GM19372 (cell line): ENCODE results near the gene ZNF844.
"Not testable (repeated sequence)": the region's sequence is repeated elsewhere in the genome, so short reads cannot be mapped to it uniquely, and the experiment has no call there.

Experiments used
- ATAC-seq: cut with Tn5 transposase; IDR thresholded peaks from one replicate; pipeline ENCODE4 v1.9.1; 2021; ENCODE audit warnings: mild to moderate bottlenecking, low read depth, moderate library complexity; ENCODE audit not compliant: unreplicated experiment

ZNF844 gene

DNA sequence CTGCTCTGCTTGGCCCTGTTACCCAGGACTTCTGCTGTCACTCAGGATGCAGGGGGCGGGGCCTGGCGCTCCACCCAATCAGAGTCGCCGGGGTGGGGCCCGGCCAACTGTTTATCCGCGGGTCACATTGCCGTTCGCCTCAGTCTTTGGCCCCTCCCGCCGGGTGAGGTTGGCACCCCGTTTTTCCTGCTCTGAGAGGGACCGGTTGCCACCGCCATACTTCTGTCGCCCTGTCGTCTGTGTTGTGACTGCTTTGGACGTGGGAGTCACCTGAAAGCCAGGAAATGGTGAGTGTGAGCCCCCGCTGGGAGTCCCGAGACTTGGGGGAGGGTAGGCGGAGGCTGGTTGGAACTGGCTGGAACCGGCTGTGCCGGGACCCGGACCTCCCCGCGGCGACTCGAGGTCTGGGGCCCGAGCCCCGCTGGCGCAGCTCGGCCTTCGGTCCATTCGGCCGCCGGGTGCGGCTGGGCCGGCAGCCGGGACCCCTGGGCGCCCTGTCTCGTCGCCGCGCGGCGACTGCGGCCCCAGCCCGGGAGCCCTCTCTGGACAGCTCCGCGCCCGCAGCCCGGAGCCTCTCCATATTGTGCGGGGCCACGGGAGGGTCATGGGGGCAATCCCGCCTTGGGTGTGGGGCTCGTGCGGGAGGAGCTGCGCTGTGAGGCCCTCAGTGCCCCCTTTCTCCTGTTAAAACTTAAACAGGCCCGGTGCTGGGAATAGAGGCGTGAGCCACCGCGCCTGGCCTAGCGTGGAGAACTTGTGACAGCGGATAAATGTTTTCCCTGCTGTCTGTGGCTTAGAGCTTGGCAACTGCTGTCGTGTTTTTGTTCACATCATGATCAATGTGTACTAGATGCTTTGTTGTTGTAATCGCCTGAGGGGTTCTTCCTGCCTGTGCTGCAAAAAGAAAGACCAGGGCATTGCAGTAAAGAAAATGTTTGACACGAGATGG, at the start of gene ZNF844:
Gene ZNF844, plus strand, starts transcription at position 142 of the 949 bp plus-strand sequence. Its CDS starts 143 bp downstream, at position 285.
- ATAC-seq: no peak

DNA sequence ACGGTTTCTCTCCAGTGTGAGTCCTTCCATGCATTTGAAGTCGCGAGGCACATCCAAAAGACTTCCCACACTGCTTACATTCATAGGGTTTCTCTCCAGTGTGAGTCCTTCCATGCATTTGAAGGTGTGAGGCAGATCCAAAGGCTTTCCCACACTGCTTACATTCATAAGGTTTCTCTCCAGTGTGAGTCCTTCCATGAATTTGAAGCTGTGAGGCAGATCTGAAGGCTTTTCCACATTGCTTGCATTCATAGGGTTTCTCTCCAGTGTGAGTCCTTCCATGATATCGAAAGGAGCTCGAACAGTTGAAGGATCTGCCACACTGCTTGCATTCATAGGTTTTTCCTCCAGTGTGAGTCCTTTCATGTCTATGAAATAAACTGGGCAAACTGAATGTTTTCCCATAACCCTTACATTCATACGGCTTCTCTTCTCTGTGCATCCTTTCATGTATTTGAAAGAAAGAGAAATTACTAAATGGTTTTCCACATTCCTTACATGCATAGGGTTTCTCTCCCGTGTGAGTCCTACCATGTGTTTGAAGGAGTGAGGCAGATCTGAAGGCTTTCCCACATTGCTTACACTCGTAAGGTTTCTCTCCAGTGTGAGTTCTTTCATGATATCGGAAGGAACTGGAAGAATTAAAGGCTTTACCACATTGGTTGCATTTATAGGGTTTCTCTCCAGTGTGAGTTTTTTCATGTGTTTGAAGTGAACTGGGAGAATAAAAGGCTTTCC, 49.3 kb upstream of the ZNF844 start:
- no peak for ATAC-seq

DNA sequence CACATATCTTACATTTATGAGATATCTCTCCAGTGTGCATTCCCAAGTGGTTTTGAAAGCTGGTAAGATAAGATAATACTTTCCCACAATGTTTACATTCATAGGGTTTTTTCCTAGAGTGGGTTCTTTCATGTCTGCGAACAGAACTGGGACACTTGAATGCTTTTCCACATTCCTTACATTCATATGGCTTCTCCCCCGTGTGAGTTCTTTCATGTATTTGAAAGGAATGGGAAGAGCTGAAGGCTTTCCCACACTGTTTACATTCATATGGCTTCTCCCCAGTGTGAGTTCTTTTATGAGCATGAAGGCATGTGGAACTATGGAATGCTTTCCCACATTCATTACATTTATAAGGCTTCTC, 48.8 kb upstream of the ZNF844 start:
- ATAC-seq: no peak

DNA sequence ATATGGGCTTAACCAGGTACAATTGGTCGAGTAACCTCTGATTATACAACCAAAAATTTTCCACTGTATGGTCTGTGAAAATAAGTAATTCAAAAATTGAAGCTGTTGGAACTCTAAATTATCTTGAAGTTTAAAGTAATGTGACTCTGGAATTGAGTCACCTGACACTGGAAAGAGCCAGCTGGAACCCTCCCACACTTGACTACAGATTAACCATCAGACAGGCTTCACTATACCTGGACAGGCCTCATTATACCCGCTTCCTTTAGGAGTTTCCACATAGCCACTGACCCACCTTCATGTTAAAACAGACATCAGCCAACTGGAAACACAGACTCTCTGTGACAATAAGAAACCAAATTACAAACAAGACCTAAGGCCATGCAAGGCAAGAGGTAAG, 30.3 kb upstream of the ZNF844 start:
- no peak for ATAC-seq

DNA sequence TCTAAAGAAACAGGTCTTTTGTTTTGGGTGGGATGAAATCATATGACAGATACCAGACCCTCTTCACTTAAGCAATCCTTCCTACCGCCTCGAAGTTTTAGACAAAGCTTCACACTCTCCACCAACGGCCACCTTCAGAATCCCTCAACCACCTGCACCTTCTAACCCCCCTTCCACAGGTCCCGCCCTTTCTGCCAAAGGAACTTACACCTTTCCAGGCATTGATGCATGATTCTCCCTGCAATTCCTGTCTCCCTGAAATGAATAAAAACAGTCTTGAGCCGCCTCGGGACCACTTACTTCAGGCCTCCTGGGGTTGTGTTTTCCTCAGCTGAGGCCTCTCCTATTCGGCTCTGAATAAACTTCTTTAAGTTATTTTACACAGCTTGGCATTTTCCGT, 29.9 kb upstream of the ZNF844 start:
- ATAC-seq: no peak

GRCh38 chr19:12035220-12036172, 29.0 kb upstream of the ZNF844 start, which contains the start of gene ZNF433:
TSS of gene ZNF433 (minus strand) at chr19:12035679. CDS start at chr19:12035539, 140 bp downstream.
- peak; percentile 80 for ATAC-seq

DNA sequence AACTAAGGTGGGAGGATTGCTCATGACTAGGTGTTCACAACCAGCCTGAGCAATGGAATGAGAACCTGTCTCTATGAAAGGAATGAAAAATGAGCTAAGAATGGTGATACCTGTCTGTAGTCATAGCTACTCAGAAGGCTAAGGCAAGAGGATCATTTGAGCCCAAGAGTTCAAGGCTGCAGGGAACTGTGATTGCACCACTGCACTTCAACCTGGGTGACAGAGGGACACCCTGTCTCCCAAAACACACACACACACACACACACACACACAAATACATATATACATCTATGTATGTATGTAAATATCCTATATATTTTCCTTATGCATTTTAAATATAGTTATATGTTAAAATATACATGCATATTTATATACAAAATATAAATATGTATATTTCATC, 21.6 kb upstream of the ZNF844 start:
- ATAC-seq: no peak

- no peak for ATAC-seq
Measured at GRCh38 chr19:12043752-12044422, 20.6 kb upstream of the ZNF844 start.

DNA sequence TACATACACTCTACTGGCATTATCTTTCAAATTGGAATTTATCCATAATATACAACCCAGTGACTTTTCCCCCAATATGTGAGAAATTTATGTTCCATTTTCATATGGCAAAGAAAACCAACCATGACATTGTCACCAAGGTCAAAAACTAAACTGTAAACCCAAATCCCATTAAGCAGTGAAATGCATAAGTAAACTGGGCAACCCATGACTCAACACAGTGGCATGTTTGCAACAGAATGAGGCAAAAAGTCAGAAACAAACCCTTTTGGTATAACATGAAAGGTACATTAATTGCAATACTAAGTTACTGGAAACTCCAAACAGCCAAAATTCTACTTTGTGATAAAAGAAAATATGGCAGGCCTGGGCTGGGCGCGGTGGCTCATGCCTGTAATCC, 16.7 kb upstream of the ZNF844 start:
- no peak for ATAC-seq

DNA sequence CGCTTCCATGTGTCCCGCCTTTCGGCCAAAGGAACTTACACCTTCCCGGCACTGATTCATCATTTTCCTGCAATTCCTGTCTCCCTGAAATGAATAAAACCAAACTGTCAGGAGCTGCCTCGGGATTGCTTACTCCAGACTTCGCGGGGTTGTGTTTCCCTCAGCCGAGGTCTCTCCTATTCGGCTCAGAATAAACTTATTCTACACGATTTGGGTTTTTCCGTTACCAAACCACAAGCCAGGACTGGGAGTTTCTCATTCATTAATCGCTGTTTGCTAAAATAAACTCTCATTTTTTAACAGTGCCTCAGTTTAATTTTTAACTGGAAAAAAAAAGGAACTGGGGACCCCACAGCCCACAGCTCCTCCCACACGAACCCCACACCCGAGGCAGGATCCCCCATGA, 12.4 kb upstream of the ZNF844 start:
- ATAC-seq: no peak

DNA sequence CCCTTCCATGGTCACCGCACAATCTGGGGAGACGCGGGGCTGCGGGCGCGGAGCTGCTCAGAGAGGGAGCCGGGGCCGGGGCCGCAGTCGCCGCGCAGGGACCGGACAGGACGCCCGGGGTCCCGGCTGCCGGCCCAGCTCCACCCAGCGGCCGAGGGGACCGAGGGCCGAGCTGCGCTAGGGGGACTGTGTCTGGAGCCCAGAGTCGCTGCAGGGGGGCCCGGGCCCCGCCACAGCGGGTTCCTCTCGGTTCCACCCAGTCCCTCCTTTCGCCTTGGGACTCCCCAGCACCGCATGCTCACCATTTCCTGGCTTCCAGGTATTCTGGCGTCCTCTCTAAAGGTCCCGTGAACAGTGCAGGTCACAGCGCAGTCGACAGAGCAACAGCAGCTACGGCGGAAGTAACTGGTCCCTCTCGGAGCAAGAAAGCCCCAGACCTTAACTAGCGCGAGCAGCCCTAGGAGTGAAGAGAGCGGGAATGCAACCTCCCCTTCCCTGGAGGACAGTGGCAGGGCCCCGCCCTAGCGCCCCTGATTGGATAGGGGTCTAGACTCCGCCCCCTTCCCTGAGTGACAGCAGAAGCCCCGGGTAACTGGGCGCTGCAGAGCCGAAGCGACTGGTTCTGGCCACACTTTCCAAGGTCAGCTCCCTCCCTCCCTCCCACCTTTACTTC, 11.9 kb upstream of the ZNF844 start, which contains the start of gene ZNF878:
Gene ZNF878, minus strand, starts transcription at position 465 of the 673 bp plus-strand sequence. Its CDS starts 160 bp downstream, at position 305.
- no peak for ATAC-seq

GRCh38 chr19:12055784-12056183, 8.7 kb upstream of the ZNF844 start:
- ATAC-seq: no peak

- ATAC-seq: no peak
Measured at GRCh38 chr19:12075538-12076139, 11.1 kb downstream of the ZNF844 start.

DNA sequence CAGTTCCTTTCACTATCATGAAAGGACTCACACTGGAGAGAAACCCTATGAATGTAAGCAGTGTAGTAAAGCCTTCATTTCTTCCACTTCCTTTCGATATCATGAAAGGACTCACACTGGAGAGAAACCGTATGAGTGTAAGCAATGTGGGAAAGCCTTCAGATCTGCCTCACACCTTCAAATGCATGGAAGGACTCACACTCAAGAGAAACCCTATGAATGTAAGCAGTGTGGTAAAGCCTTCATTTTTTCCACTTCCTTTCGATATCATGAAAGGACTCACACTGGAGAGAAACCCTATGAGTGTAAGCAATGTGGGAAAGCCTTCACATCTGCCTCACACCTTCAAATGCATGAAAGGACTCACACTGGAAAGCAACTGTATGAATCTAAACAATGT, 11.8 kb downstream of the ZNF844 start:
- not testable (repeated sequence) for ATAC-seq

DNA sequence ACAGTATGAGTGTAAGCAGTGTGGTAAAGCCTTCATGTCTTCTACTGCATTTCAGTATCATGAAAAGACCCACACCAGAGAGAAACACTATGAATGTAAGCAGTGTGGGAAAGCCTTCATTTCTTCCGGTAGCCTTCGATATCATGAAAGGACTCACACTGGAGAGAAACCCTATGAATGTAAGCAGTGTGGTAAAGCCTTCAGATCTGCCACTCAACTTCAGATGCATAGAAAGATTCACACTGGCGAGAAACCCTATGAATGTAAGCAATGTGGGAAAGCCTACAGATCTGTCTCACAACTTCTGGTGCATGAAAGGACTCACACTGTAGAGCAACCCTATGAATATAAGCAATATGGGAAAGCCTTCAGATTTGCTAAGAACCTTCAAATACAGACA, 12.8 kb downstream of the ZNF844 start:
- no peak for ATAC-seq

DNA sequence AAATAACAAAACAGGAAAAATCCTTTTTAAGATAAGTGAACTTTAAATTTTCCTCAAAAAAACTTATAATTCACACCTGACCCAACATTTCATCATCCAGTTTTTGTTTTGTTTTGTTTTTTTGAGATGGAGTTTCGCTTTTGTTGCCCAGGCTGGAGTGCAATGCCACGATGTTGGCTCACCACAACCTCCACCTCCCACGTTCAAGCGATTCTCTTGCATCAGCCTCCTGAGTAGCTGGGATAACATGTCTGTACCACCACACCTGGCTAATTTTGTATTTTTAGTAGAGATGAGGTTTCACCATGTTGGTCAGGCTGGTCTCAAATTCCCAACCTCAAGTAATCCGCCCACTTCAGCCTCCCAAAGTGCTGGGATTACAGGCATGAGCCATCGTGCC, 18.8 kb downstream of the ZNF844 start:
- ATAC-seq: not testable (repeated sequence)

DNA sequence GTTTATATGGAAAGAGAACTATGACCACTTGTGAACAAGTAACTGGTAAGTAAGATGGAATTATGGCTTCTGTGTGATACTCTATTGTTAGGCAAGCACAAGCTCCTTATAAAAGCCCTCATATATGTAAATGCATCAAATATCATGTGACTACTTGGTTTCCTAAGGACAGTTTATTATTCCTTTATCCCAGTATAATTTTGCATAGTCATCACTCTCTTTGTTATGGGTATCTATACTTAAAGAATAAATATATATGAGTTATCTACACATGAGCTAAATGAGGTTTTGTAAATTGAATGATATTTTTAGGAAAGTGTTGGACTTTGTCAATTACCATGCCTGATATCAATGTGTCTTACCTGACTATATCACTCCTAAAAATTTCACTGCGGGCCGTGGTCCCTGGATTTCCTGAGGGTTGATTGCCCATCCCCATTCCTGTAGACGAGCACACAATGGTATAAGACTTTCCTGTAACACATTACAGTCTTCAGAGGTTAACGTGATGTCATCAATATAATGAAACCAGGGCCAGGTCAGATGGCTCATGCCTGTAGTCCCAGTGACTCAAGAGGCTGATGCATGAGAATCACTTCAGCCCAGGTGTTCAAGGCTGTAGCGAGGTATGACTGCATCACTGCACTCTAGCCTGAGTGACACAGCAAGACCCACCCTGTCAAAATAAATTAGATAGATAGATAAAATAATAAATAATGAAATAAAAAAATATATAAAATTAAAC, 20.7 kb downstream of the ZNF844 start:
- ATAC-seq: no peak

DNA sequence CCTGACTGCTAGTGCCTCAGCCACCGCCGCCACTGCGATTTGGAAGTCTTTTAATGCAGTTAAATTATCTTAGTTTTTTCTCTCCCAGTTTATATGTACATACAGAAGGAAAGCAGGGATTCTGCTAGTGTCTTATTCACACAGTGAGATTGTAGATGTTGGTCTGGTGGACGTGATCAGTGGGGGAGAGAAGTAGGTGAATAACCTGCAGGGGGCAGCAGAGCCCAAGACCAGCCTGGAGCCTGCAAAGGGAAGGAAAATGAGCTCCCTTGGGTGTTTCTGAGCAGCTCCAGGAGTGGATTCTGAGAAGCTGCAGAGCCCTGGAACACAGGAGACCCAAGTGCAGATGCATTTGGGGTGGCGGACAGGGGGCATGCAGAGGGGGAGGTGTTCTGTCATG, 26.3 kb downstream of the ZNF844 start:
- ATAC-seq: no peak
